Fibroblast of gingiva (primary cell): ENCODE data around the gene ATP8B2.
"Not testable (repeated sequence)": the region's sequence is repeated elsewhere in the genome, so short reads cannot be mapped to it uniquely, and the experiment has no call there.

Source experiments
- DNase-seq: peaks from one replicate; pipeline ENCODE4 v3.0.0-alpha.2; 2011; ENCODE audit warnings: low read depth

The ATP8B2 gene

GRCh38 chr1:154347961-154348360 is 22.6 kb downstream of the ATP8B2 start:
- peak; percentile 18 for DNase-seq

GRCh38 chr1:154348429-154349076 is 23.2 kb downstream of the ATP8B2 start:
- no peak for DNase-seq

- DNase-seq = no peak
These were observed 23.8 kb downstream of the ATP8B2 start for GRCh38 chr1:154349121-154349520.

- no peak for DNase-seq
These were observed 25.1 kb downstream of the ATP8B2 start for GRCh38 chr1:154350383-154350782.

GRCh38 chr1:154351363-154352068 is 26.2 kb downstream of the ATP8B2 start:
- no peak for DNase-seq

GRCh38 chr1:154352245-154352580 is 26.9 kb downstream of the ATP8B2 start:
- no peak for DNase-seq

GRCh38 chr1:154352581-154353459 is 27.5 kb downstream of the ATP8B2 start:
- DNase-seq = peak; percentile 54

GRCh38 chr1:154353460-154353904 is 28.2 kb downstream of the ATP8B2 start:
- peak; percentile 63 for DNase-seq

GRCh38 chr1:154353966-154354365 is 28.6 kb downstream of the ATP8B2 start:
- no peak for DNase-seq

- DNase-seq = no peak
These were observed 33.2 kb downstream of the ATP8B2 start for GRCh38 chr1:154358519-154358918.

GRCh38 chr1:154360288-154360687 is 35.0 kb downstream of the ATP8B2 start:
- DNase-seq = no peak

- DNase-seq = not testable (repeated sequence)
These were observed 35.6 kb downstream of the ATP8B2 start for GRCh38 chr1:154360881-154361280.

GRCh38 chr1:154361357-154361756 is 36.0 kb downstream of the ATP8B2 start:
- no peak for DNase-seq

GRCh38 chr1:154371436-154371835 is 46.1 kb downstream of the ATP8B2 start:
- no peak for DNase-seq

- not testable (repeated sequence) for DNase-seq
These were observed 48.5 kb downstream of the ATP8B2 start for GRCh38 chr1:154373777-154374357.

GRCh38 chr1:154379301-154379700 is 54.0 kb downstream of the ATP8B2 start:
- DNase-seq = no peak

- no peak for DNase-seq
These were observed 59.5 kb downstream of the ATP8B2 start for GRCh38 chr1:154384650-154385489.

- no peak for DNase-seq
These were observed 61.5 kb downstream of the ATP8B2 start for GRCh38 chr1:154386643-154387352.

GRCh38 chr1:154391086-154391770 is 65.9 kb downstream of the ATP8B2 start:
- no peak for DNase-seq

GRCh38 chr1:154398141-154398540 is 72.8 kb downstream of the ATP8B2 start:
- peak; percentile 39 for DNase-seq
